GM19438 (cell line): ENCODE data around the gene ZNF136.

Experiments
- ATAC-seq: cut with Tn5 transposase; IDR thresholded peaks from one replicate; pipeline ENCODE4 v1.9.1; 2021; ENCODE audit warnings: low read depth; ENCODE audit not compliant: unreplicated experiment

The ZNF136 gene

GRCh38 chr19:12162882-12163806 lies at the start of gene ZNF136:
Gene ZNF136 (plus strand): TSS chr19:12163096. CDS start chr19:12163204, 108 bp downstream.
- ATAC-seq = peak; percentile 92

- no peak for ATAC-seq
Observed at GRCh38 chr19:12113121-12113520, 49.8 kb upstream of the ZNF136 start.

GRCh38 chr19:12117201-12117970 lies 45.5 kb upstream of the ZNF136 start:
- no peak for ATAC-seq

- no peak for ATAC-seq
Observed at GRCh38 chr19:12126707-12127106, 36.2 kb upstream of the ZNF136 start.

- no peak for ATAC-seq
Observed at GRCh38 chr19:12133069-12133468, 29.8 kb upstream of the ZNF136 start.

- no peak for ATAC-seq
Observed at GRCh38 chr19:12137221-12137940, 25.5 kb upstream of the ZNF136 start.

GRCh38 chr19:12139269-12139668 lies 23.6 kb upstream of the ZNF136 start:
- no peak for ATAC-seq

- ATAC-seq = peak; percentile 82
Observed at GRCh38 chr19:12139885-12140544, 22.9 kb upstream of the ZNF136 start, which contains the start of gene ZNF20. Gene ZNF20 (minus strand): TSS chr19:12140350. CDS start chr19:12140182, 168 bp downstream.

- ATAC-seq = no peak
Observed at GRCh38 chr19:12140545-12141404, 22.1 kb upstream of the ZNF136 start.

GRCh38 chr19:12141405-12141736 lies 21.5 kb upstream of the ZNF136 start:
- ATAC-seq = no peak

- no peak for ATAC-seq
Observed at GRCh38 chr19:12145348-12145747, 17.5 kb upstream of the ZNF136 start.

GRCh38 chr19:12155324-12155860 lies 7.5 kb upstream of the ZNF136 start:
- ATAC-seq = no peak

GRCh38 chr19:12156223-12157058 lies 6.5 kb upstream of the ZNF136 start, which contains the start of gene ZNF625:
Gene ZNF625 (minus strand): TSS chr19:12156734. CDS start chr19:12156558, 176 bp downstream.
- ATAC-seq = no peak

- ATAC-seq = no peak
Observed at GRCh38 chr19:12159773-12160414, 3.0 kb upstream of the ZNF136 start.

GRCh38 chr19:12162513-12162881 lies 399 bp upstream of the ZNF136 start:
- ATAC-seq = no peak

- ATAC-seq = no peak
Observed at GRCh38 chr19:12163826-12164225, 930 bp downstream of the ZNF136 start.

GRCh38 chr19:12166626-12167025 lies 3.7 kb downstream of the ZNF136 start:
- ATAC-seq = no peak

GRCh38 chr19:12180377-12180776 lies 17.5 kb downstream of the ZNF136 start:
- ATAC-seq = no peak
